SU-DHL-6 (cell line): ENCODE data around the gene ACKR3.

Source experiments
- EZH2phosphoT487 ChIP-seq: fragments of 200-600 bp; sonication (generic), shearing (Covaris generic); conservative IDR thresholded peaks from 2 replicates; pipeline ENCODE4 v1.6.1; 2018; ENCODE audit warnings: mild to moderate bottlenecking, antibody characterized with exemption, low read length, moderate library complexity, mixed read lengths
- TF ChIP-seq, protein P1 (sequence below): fragments of 200-600 bp; sonication (generic); IDR thresholded peaks from one replicate; pipeline ENCODE4 v1.5.1; 2017; ENCODE audit warnings: antibody characterized with exemption, mild to moderate bottlenecking, low read length, moderate library complexity; ENCODE audit not compliant: insufficient read depth, poor library complexity, severe bottlenecking

DNA sequence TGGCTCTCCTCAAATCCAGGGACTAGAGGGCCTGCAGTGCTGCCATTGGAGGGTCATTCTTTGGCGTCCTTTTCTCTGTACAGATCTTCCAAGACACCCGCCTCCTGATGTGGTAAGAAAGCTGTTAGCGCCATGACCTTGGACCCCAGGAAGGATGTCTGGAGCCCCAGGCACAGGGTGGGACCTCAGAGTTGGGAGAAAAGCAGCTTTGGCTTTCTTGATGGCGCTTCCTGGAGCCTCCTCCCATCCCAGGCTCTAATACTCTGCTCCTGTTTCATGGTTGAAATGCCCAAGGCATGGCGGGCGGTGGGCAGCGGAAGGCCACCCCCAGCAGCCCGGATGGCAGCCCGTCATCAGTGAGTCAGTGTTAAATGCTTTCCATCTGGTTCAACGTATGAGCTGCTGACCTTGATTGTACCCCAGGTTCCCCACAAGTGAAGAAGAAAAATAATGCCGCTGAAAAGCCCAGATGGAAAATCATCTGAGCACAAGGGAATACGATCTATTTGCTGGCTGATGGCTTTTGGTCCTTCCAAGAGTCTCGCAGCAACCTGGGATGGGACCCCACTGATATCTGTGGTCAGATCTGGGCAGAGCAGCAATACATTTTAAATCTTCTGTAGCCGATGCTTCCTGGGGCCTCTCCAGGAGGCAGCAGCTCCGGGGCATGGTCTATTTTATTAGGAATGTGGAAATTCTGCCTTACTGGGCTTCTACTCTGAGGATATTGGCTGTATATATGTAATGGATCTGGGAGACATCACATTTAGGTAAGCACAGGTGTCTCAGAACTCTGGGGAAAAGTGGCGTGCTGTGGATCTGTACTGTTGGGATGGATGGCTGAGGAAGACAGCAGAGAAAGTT, 15.1 kb downstream of the ACKR3 start:
- TF ChIP-seq, protein P1, sequence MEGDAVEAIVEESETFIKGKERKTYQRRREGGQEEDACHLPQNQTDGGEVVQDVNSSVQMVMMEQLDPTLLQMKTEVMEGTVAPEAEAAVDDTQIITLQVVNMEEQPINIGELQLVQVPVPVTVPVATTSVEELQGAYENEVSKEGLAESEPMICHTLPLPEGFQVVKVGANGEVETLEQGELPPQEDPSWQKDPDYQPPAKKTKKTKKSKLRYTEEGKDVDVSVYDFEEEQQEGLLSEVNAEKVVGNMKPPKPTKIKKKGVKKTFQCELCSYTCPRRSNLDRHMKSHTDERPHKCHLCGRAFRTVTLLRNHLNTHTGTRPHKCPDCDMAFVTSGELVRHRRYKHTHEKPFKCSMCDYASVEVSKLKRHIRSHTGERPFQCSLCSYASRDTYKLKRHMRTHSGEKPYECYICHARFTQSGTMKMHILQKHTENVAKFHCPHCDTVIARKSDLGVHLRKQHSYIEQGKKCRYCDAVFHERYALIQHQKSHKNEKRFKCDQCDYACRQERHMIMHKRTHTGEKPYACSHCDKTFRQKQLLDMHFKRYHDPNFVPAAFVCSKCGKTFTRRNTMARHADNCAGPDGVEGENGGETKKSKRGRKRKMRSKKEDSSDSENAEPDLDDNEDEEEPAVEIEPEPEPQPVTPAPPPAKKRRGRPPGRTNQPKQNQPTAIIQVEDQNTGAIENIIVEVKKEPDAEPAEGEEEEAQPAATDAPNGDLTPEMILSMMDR, result no peak
- TF ChIP-seq EZH2phosphoT487, result no peak
